ENCODE measurements around the gene IFITM5.
"Not testable (repeated sequence)": the region's sequence is repeated elsewhere in the genome, so short reads cannot be mapped to it uniquely, and the experiment has no call there.

The IFITM5 gene

DNA sequence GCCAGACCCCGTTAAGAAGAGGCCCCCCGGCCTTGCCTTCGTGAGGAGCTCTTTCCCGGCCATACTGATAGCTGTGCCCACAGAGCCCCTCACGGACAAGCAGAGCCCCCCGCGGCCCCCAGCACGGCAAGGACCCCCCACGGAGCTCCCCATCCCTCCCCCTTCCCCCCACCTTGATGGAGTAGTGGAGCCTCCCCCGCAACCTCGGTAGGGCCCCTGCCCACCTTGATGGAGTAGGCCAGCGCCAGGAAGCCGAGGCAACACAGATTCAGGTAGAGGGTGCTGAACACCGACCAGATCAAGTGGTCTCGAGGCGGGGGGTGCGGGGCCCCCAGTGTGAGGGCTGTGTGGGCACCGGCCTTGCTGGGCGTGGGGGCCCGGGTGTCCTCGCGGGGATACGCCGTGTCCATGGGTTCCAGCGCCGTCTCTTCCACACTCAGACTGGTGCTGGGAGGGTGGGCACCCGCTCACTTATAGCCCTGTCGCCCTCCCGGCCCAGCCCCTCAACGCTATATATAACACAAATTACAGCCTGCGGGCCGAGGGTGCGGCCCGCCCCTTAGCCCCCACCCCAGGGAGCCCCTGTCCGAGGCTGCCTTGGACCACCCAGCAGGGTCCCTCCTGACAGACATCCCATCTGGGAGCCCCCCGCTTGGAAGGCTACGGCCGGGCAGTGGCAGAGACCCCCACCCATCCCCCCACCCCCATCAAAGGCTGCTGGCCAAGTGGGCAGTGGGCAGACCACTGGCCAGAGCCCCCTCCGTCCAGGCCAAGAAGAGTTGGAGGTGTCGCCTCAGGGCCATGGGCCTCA is at the start of gene IFITM5:
Gene IFITM5 (minus strand): TSS at position 446 of the 811 bp plus-strand sequence. CDS start 36 bp downstream, at position 410.
- DNase-seq, result no peak

DNA sequence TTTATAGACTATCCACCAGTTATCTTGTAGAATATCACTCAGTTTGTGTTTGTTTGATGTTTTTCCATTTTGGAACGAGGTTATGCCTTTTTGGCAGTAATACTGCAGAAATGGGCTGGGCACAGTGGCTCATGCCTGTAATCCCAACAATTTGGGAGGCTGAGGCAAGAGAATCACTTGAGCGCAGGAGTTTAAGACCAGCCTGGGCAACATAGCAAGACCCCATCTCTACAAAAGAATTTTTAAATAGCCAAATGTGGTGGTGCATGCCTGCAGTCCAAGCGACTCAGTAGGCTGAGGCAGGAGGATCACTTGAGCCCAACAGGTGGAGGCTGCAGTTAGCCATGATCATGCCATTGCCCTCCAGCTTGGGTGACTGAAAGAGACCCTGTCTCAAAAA is 47.2 kb upstream of the IFITM5 start:
- no peak for DNase-seq

DNA sequence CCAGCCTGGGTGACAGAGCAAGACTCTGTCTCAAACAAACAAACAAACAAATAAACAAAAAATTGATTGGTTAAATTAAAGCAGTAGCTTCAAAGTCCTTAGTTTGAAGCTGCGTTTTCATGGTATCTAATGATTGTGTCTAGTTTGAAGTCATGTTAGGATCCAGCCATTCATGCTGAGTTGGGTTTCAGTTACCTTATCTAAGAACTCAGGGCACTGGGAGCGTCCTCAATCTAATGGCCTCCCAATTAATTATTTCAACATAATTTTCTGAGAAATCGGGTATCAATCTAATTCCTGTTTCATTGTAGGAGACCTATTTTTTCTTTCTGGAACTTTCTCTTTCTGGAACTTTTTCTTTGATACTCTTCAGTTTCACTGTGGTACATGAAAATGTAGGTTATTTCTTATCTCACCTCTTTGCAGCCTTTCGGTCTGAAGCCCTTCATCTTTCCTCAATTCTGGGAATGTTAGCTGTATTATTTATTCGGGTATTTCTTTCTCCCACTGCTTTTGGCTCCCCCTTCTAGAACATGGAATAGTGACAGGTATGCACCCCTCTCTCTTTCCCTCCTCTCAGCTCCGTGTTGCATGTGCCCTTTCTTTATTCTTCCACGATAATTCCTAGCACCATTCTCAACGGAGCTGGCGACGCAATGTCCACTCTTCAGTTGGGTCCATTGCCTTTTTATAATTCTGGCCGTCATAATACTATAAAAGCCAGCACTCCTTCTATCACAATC is 45.7 kb upstream of the IFITM5 start:
- DNase-seq, result no peak

DNA sequence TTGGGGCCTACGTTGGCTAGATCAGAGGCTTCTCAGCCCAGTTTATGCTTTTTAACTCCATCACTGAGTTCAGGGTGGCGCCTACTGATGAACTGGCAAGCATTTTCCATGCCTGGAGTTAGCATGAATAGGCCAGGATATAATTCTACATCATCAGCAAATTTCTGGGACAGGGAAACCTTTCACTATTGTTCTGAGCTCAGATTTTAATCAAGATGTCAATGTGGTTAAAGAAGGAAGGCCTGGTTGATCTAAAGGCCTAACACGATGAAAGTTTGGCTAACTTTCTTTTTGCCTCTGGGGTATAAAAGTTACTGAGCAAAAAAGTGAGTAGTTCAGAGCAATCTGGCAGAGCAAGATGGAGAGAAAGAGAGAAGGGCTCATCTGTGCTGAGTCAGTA is 43.0 kb upstream of the IFITM5 start:
- DNase-seq, result no peak

DNA sequence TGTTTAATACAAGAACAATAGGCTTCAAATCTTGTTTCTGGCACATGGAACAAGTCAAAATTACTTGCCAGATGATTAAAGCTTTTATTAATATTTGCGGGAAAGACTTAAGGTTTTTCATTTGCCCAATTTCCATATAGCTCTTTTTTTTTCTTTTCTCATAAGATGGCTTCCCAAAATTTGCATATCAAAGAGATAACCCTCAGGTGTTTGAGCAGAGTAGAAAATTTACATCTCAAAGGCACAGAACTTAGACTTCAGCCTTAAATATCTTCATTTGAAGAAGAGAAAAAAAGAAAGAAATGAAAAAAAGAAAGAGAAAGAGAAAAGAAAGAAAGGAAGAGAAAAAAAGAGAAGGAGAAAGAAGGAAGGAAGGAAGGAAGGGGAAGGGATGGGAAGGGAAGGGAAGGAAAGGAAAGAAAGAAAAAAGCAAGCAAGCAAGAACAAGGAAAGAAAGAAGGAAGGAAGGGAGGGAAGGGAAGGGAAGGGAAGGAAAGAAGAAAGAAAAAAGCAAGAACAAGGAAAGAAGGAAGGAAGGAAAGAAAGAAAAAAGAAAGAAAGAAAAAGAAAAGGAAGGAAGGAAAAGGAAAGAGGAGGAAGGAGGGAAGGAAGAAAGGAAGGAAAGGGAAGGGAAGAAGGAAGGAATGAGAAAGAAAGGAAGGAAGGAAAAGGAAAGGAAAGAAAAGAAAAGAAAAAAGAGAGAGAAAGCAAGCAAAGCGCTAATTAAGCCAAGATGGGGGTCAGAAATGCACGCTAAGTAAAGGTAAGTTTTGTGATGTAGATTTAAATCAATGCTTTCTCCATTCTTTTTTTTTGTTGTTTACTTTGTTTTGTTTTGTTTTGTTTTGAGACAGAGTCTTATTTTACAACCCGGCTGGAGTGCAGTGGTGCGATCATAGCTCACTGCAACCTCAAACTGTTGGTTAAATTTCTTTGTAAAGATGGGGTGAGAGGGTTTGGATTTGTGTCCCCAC is 41.5 kb upstream of the IFITM5 start:
- DNase-seq, result no peak

DNA sequence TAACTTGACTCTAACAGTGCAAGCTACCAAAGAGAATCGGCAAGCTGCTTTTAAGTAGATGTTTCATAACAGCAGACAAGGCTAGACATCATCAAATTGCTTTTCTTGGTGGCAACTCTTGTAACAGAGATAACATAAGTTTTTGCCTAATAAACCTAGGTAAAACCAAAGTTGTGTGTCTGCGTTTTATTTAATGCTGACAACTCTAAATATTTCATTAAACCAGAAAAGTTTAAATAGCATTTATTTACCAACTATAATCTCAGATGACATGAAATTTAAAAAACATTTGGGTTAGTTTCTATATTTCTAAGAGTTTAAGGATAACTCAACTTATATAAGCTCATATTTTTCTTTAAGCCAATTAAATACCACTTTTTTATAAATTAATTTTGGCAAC is 40.6 kb upstream of the IFITM5 start:
- no peak for DNase-seq

DNA sequence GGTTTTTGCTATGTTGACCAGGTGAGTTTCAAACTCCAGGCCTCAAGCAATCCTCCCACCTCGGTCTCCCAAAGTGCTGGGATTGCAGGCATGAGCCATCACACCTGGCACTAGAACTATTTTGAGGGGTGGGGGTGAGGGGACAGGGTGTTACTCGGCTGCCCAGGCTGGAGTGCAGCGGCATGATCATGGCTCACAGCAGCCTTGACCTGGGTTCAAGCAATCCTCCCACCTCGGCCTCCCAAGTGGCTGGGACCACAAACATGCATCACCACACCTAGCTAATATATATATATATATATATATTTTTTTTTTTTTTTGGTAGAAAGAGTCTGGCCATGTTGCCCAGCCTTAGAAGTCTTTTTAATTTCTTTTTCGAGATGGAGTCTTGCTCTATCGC is 38.4 kb upstream of the IFITM5 start:
- no peak for DNase-seq

DNA sequence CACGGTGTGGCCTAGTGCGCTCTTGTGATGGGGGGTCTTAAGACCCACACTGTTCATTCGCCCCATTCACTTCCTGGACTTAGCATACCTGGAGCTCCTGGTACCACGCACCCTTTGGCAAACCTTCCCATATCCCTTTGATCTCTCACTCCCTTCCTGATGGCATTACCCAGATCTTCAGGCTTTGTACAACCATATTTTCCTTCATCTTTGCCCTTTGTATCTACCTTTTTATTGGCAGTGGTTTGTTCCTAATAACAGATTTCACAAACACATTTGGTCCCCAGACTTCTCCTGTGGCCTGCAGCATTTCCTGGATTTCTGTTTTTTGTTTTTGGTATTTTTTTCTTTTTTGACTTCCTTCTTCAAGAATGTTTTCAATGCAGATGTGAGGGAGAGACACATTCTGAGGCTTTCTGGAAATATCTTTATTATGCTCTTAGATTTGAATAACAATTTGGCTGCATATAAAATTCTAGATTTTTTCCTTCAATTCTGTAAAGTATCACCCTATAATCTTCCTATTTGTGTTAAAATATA is 37.4 kb upstream of the IFITM5 start:
- no peak for DNase-seq

DNA sequence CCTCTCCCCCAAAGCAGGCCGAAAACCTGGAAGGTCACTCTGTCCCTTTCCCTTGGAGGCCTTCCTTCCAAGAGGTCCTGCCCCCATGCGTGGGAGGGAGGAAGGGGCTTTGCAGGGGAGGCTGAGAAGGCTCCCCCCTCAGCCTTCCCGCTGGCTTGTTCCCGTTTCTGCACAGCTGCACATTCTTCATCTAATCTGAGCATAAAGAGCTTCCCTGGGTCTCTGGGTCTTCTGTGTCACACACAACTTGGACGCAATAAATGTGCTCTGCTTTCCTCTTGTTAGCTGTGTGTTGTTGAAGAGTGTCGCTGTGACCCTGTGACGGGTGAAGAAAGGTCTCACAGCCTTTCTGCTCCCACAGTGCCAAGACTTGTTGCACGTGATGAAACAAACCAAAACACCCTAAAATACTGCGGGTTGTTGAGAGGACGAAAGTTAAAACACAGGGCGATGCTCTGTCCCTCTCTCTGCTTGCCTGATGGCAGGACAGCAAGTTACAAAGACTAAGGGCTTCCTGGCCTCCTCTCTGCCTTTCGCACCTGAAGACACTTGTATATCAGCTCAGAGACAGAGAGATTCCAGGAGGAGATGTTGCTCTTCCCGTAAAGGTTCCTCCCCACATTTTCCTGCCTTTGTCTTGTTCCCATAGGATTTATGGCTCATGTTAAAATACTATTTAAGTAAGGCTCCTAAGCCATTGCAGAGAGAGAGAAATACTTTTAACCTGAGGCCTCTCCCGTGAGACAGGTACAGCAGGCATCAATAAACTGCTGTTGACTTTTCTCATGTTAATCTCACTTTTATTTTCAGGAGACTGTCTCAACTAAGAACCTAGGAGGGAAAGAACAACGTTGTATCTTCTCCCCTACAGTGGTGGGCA is 36.7 kb upstream of the IFITM5 start:
- DNase-seq, result peak; percentile 30

DNA sequence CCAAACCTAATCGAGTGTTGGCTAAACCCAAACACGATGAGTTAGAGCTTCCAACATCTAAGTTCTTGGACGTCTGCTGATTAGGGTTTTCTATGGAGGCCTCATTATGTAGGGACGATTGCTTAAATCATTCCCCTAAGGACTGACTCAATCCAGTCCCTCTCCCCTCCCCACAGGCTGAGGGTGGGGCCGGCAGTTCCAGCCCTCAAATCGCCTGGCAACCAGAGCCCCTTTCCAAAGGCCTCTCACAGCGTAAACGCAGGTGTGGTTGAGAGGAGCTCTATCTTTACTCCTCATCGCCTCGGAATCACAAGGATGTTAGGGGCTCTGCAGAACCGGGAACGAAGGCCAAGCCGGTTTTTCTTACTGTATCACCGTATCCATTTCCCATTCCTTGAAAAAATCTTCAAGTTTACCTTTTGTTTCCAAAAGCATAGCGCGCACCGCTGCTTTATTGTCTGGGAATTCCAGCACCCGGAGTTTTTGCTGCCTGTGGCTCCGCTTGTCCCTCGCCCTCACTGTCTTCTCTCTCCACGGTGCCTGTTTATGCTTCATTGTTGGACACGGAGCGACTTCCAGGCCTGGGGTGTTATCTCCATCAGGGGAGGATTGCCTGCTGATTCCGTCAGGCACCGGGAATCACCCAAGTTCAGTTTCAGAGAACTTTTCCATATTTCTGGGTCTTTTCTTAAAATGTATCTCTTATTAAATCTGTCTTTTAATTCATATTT is 35.1 kb upstream of the IFITM5 start:
- DNase-seq, result no peak

DNA sequence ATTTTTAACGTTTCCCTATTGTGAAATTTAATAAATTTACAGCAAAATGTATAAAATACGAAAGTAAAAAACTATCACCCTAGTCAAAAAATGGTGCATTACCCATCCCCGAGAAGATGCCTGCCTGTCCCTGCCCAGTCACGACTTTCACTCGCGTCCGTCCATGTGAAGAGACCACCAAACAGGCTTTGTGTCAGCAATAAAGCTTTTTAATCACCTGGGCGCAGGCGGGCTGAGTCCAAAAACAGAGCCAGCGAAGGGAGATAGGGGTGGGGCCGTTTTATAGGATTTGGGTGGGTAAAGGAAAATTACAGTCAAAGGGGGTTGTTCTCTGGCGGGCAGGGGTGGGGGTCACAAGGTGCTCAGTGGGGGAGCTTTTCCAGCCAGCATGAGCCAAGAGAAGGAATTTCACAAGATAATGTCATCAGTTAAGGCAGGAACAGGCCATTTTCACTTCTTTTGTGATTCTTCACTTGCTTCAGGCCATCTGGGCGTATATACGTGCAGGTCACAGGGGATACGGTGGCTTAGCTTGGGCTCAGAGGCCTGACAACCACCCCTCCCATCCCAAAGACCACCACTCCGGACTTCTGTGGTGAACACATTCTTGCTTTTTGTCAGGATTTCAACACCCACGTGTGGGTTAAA is 34.4 kb upstream of the IFITM5 start:
- not testable (repeated sequence) for DNase-seq

DNA sequence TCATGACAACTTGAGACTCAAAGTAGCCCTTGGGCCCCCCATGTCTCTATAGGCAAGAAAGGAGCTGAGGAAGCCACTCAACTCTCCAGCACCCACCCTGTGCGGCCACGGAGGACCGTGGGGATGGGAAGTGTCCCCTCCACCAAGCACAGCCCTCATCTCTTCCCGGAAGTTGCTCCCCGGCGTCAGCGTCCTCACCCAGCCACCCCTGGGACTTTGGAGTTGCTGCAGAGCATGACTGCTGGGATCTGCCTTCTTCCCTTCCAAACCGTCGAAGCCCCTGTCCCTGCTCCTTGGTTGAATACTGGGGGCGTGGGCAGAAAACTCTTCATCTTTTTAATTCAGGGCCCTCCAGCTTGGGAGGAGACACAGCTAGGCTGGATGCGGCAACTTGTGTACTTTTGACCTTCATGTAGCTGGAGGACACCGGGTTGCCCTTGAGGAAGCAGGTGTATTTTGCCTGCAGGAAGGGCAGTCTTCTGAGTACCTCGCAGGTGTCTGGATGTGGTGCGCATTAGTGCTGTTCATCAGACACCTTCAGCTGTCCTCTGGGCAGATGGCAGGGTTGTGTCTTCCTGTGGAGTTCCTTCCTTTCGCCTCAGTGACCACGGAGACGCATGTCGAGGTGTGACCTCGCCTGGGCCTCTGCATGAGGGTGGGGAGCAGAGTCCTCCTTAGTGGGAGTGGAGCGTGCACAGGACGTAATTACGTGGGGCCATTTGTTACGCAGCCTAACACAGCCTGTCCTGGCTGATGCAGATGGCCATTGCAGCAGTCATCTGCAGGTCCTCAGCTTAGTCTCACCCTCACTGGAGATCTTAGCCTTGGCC is 33.5 kb upstream of the IFITM5 start:
- no peak for DNase-seq

DNA sequence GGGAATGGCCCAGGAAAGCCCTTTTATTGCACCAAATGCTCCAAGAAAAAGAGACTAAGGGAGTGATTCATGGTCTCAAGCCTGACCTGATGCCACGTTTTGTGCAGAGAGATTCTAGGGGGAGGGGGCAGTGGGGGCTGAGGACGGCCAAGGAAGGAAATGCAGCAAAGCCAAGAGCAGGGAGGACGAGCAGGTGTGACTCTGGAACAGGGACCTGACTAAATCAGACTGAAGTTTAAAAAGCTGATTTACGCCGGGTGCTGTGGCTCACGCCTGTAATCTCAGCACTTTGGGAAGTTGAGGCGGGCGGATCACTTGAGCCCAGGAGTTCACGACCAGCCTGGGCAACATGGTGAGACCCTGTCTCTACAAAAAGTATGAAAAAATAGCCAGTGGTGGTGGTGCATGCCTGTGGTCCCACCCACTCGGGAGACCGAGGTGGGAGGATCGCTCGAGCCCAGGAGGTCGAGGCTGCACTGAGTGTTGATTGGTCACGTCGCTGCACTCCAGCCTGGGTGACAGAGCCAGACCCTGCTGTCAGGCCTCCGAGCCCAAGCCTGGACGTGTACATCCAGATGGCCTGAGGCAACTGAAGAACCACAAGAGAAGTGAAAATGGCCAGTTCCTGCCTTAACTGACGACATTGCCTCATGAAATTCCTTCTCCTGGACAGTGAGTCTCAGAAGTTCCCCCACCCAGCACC is 32.2 kb upstream of the IFITM5 start:
- DNase-seq, result no peak

DNA sequence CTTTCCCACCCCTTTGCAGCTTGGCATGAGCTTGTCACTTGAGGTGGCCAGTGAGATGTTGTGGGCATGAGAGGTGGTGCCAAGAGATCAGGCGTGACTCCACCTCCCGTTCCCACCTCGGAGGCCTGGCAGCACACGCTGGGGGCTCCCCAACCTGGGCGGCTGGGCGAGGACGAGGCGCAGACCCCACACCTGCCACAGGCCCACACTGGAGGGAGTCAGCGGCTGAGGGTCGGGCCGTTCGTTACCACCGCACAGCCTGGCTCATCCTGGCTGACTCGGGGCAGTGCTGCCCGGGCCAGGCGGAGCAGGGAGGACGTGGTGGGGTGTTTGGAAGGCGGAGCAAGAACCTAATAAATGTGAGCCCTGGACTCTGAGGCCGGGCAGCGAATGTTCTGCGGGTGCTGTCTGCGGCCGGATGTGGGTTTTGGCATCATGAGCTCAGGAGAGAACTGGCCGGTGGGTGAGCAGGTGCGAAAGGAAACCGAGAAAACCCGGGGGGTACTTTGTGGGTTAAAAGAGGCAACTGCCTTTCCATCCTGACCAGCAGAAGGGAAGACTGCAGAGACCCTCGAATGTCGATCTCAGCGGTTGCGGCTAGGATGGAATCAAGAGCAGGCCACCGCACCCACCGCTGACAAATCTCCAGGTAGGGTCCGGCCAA is 31.5 kb upstream of the IFITM5 start:
- DNase-seq, result no peak

DNA sequence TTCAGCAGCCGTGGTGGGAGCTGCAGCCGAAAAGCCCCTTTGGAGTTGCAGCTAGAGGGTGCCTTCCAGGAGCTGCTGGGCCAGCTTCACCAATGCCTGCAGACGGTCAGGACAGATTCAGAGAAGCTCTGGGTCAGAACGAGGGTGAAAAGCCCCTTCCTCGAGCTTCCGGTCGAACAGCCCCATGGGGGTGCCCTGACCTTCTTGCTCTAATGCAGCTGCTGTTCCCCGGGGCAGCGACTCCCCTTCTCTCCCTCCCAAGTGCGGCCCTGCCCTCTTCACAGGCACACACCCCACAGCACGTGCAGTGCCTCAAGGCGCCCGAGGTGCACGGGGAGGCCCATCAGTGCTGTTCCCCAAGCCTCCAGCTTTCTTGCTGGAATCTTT is 31.0 kb upstream of the IFITM5 start:
- no peak for DNase-seq

DNA sequence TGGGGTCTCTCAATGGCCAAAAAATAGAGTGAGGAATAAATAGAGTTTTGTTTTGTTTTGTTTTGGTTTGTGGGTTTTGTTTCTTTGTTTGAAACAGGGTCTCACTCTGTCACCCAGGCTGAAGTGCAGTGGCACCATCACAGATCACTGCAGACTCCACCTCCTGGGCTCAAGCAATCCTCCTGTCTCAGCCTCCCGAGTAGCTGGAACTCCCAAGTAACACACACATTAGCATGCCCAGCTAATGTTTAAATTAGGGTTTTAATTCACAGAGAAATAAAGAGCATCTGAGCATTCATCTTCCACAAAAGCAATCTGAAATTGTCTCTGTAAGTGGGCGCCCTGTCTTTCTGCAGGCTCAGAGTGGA is 30.5 kb upstream of the IFITM5 start:
- DNase-seq, result no peak

DNA sequence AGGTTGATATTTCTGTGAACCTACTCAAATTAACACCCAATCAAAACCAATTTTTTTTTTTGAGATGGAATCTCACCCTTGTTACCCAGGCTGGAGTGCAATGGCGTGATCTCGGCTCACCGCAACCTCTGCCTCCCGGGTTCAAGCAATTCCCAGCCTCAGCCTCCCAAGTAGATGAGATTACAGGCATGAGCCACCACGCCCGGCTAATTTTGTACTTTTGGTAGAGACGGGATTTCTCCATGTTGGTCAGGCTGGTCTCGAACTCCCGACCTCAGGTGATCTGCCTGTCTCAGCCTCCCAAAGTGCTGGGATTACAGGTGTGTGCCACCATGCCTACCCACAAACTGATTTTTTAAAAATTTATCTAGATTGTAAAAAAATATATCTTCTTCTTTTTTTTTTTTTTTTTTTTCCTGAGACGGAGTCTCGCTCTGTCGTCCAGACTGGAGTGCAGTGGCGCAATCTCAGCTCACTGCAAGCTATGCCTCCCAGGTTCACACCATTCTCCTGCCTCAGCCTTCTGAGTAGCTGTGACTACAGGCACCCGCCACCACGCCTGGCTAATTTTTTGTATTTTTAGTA is 29.3 kb upstream of the IFITM5 start:
- not testable (repeated sequence) for DNase-seq

DNA sequence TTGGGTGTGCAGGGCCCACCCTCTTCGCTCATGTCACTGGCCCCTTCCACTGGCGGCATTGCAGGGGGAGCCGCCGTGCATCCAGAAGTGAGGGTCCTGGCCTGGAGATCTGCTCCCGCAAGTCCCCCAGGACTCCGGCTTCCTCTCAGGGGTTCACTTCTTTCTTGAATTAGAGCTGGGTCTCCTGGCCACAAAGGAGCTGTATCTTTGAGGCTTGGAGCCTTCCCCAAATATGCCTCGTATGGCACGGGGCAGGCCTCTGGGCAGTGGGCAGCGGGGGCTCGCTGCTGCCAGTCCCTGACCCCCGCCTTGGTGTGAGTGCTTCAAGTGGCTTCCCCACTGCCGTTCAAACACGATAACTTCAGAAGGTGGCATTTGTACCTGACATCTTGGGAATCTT is 28.7 kb upstream of the IFITM5 start:
- no peak for DNase-seq
